H1 (cell line): ENCODE results near the gene DUS1L. TPM values are rescaled to one million over a fixed set of nuclear protein-coding genes. Genes with fewer than 3 reads are reported as not detected.

ENCODE experiments used
- CTCF ChIA-PET: fragments of 300-600 bp; sonication (Branson Sonifier 250); formaldehyde crosslinking; loops from one replicate; lab custom pipeline; 2021; ENCODE audit not compliant: partially characterized antibody; lab: Charles Lee
- POLR2A ChIA-PET: fragments of 300-600 bp; sonication (Branson Sonifier 250); formaldehyde crosslinking; loops from one replicate; lab custom pipeline; 2021; ENCODE audit warnings: inconsistent platforms; ENCODE audit not compliant: partially characterized antibody; lab: Charles Lee
- DNase-seq, 2 experiments: peaks; one replicate each; pipeline versions ENCODE4 v3.0.0 to v3.0.0-alpha.2; 2010 to 2022; ENCODE audit warnings: low spot score in 2 of 2, low read depth in 1 of 2, mixed read lengths in 1 of 2
- FAIRE-seq: peaks from 2 replicates; lab custom pipeline; 2011; peaks lifted over from hg19 to GRCh38; lab: Jason Lieb, UNC
- H2AFZ ChIP-seq: 2 replicates; pipeline ENCODE4 v1.8.1; 2012; ENCODE audit warnings: low read length, inconsistent platforms
- H2AK5ac ChIP-seq: 2 replicates; pipeline ENCODE4 v1.6.1; 2013; ENCODE audit warnings: low read depth, low read length
- H2BK120ac ChIP-seq: replicated peaks from 2 replicates; pipeline ENCODE3; 2013; ENCODE audit warnings: low read depth, low read length, inconsistent platforms
- H2BK12ac ChIP-seq: 2 replicates; pipeline ENCODE4 v1.6.1; 2013; ENCODE audit warnings: low read depth, low read length
- H2BK15ac ChIP-seq: 2 replicates; pipeline ENCODE4 v1.6.1; 2013; ENCODE audit warnings: low read length
- H2BK20ac ChIP-seq: 2 replicates; pipeline ENCODE4 v1.6.1; 2013; ENCODE audit warnings: low read length
- H2BK5ac ChIP-seq: 2 replicates; pipeline ENCODE4 v1.6.1; 2013; ENCODE audit warnings: low read depth, low read length
- H3K14ac ChIP-seq: 2 replicates; pipeline ENCODE4 v1.6.1; 2013; ENCODE audit warnings: inconsistent platforms; ENCODE audit not compliant: insufficient read length
- H3K18ac ChIP-seq: 2 replicates; pipeline ENCODE4 v1.6.1; 2013; ENCODE audit warnings: low read length; ENCODE audit errors: extremely low read depth
- H3K23ac ChIP-seq: 2 replicates; pipeline ENCODE4 v1.6.1; 2013; ENCODE audit warnings: inconsistent platforms; ENCODE audit not compliant: insufficient read length
- H3K23me2 ChIP-seq: 2 replicates; pipeline ENCODE4 v1.6.1; 2013; ENCODE audit warnings: low read depth, low read length
- H3K27ac ChIP-seq: 2 replicates; pipeline ENCODE4 v1.6.1; 2011; ENCODE audit warnings: low read depth, low read length, inconsistent platforms
- H3K27me3 ChIP-seq, 4 experiments: replicated peaks in 1 of 4; 1 replicate in 1 of 4; 2 replicates in 3 of 4; pipeline versions ENCODE4 v1.6.1 to v1.8.1; 2011 to 2013; ENCODE audit warnings: low read length in 3 of 4, mild to moderate bottlenecking in 3 of 4, inconsistent platforms in 2 of 4, mixed read lengths in 2 of 4, moderate library complexity in 1 of 4; ENCODE audit not compliant: control insufficient read depth in 3 of 4, insufficient read depth in 3 of 4; ENCODE audit errors: extremely low read depth in 1 of 4
- H3K36me3 ChIP-seq, 4 experiments: 2 replicates each; pipeline versions ENCODE4 v1.6.1 to v1.8.1; 2011 to 2013; ENCODE audit warnings: mild to moderate bottlenecking in 4 of 4, low read length in 3 of 4, moderate library complexity in 2 of 4, control low read depth in 1 of 4, inconsistent platforms in 1 of 4; ENCODE audit not compliant: insufficient read depth in 4 of 4, control insufficient read depth in 2 of 4
- H3K4ac ChIP-seq: replicated peaks from 2 replicates; pipeline ENCODE3; 2013; ENCODE audit warnings: low read length, low read depth, mixed read lengths, inconsistent platforms; ENCODE audit not compliant: insufficient read length
- H3K4me1 ChIP-seq, 4 experiments: replicated peaks in 1 of 4; 1 replicate in 1 of 4; 2 replicates in 3 of 4; pipeline versions ENCODE4 v1.6.1 to v1.8.1; 2011 to 2013; ENCODE audit warnings: low read length in 3 of 4, inconsistent platforms in 2 of 4, mixed read lengths in 1 of 4; ENCODE audit not compliant: insufficient read depth in 4 of 4, control insufficient read depth in 3 of 4
- H3K4me2 ChIP-seq, 2 experiments: 2 replicates each; pipeline versions ENCODE4 v1.6.1 to v1.8.1; 2011 to 2013; ENCODE audit warnings: low read depth in 2 of 2, low read length in 2 of 2, control low read depth in 1 of 2, inconsistent platforms in 1 of 2, mild to moderate bottlenecking in 1 of 2; ENCODE audit not compliant: insufficient read depth in 1 of 2
- H3K4me3 ChIP-seq, 4 experiments: fragments of 200-600, 300-600 bp in 1 of 4; sonication (generic), shearing (Covaris generic), sonication (Bioruptor Twin) in 1 of 4; 2 replicates each; pipeline versions ENCODE4 v1.5.1 to v1.8.1; 2011 to 2016; ENCODE audit warnings: low read length in 4 of 4, low read depth in 3 of 4, control low read depth in 2 of 4, inconsistent platforms in 2 of 4, mild to moderate bottlenecking in 2 of 4, mixed read lengths in 1 of 4, moderate library complexity in 1 of 4; ENCODE audit not compliant: insufficient read depth in 2 of 4; ENCODE audit errors: extremely low read depth in 1 of 4
- H3K56ac ChIP-seq: replicated peaks from 2 replicates; pipeline ENCODE3; 2013; ENCODE audit warnings: low read depth, mild to moderate bottlenecking, mixed read lengths, low read length, inconsistent platforms; ENCODE audit not compliant: insufficient read length
- H3K79me1 ChIP-seq: 2 replicates; pipeline ENCODE4 v1.6.1; 2013; ENCODE audit warnings: low read depth, low read length, control low read depth
- H3K79me2 ChIP-seq, 2 experiments: 2 replicates each; pipeline versions ENCODE4 v1.6.1 to v1.8.1; 2012 to 2013; ENCODE audit warnings: low read length in 2 of 2, mild to moderate bottlenecking in 2 of 2, inconsistent platforms in 1 of 2; ENCODE audit not compliant: insufficient read depth in 2 of 2, control insufficient read depth in 1 of 2
- H3K9ac ChIP-seq, 4 experiments: replicated peaks in 1 of 4; 1 replicate in 1 of 4; 2 replicates in 3 of 4; pipeline versions ENCODE4 v1.6.1 to v1.8.1; 2011 to 2013; ENCODE audit warnings: low read depth in 3 of 4, low read length in 3 of 4, control low read depth in 2 of 4, mild to moderate bottlenecking in 2 of 4, moderate library complexity in 2 of 4, inconsistent platforms in 1 of 4; ENCODE audit errors: extremely low read depth in 1 of 4
- H3K9me3 ChIP-seq, 2 experiments: 2 replicates each; pipeline versions ENCODE4 v1.6.1 to v1.8.1; 2012 to 2013; ENCODE audit warnings: mild to moderate bottlenecking in 2 of 2, moderate library complexity in 2 of 2, control low read depth in 1 of 2, inconsistent platforms in 1 of 2, low read depth in 1 of 2, low read length in 1 of 2, mixed read lengths in 1 of 2; ENCODE audit not compliant: insufficient read depth in 2 of 2
- H4K20me1 ChIP-seq, 2 experiments: replicated peaks in 1 of 2; 2 replicates each; pipeline versions ENCODE3 to v1.8.1; 2011 to 2013; ENCODE audit warnings: inconsistent platforms in 2 of 2, low read length in 2 of 2, mild to moderate bottlenecking in 1 of 2; ENCODE audit not compliant: insufficient read depth in 2 of 2, control insufficient read depth in 1 of 2
- H4K5ac ChIP-seq: 2 replicates; pipeline ENCODE4 v1.6.1; 2013; ENCODE audit warnings: low read length, low read depth, mixed read lengths, inconsistent platforms; ENCODE audit not compliant: insufficient read length
- H4K8ac ChIP-seq: 2 replicates; pipeline ENCODE4 v1.8.0; 2013; ENCODE audit warnings: mild to moderate bottlenecking, moderate library complexity, low read length, inconsistent platforms; ENCODE audit not compliant: insufficient read depth; ENCODE audit errors: extremely low read depth
- H4K91ac ChIP-seq: replicated peaks from 2 replicates; pipeline ENCODE3; 2013; ENCODE audit warnings: low read length, mixed read lengths, inconsistent platforms; ENCODE audit not compliant: insufficient read length
- BRCA1 ChIP-seq: IDR thresholded peaks from 2 replicates; pipeline ENCODE4 v1.6.1; 2012; ENCODE audit warnings: low read depth, low read length, improper control_type of control experiment
- CBX5 ChIP-seq: fragments of 300-800, 300-1000 bp; sonication (generic); IDR thresholded peaks from 2 replicates; pipeline ENCODE4 v1.7.1; 2016; ENCODE audit warnings: antibody characterized with exemption, low read length, low read depth
- CHD1 ChIP-seq: IDR thresholded peaks from 2 replicates; pipeline ENCODE4 v1.6.1; 2012; ENCODE audit warnings: low read depth, low read length, improper control_type of control experiment
- GTF2F1 ChIP-seq: IDR thresholded peaks from 2 replicates; pipeline ENCODE4 v1.6.1; 2012; ENCODE audit warnings: low read depth, low read length, improper control_type of control experiment, borderline replicate concordance
- JUN ChIP-seq: IDR thresholded peaks from 2 replicates; pipeline ENCODE4 v1.6.1; 2011; ENCODE audit warnings: low read depth, mild to moderate bottlenecking, improper control_type of control experiment, low read length
- NRF1 ChIP-seq: IDR thresholded peaks from 2 replicates; pipeline ENCODE4 v1.6.1; 2011; ENCODE audit warnings: mild to moderate bottlenecking, low read depth, low read length, improper control_type of control experiment
- RXRA ChIP-seq: IDR thresholded peaks from 2 replicates; pipeline ENCODE4 v1.6.1; 2011; ENCODE audit warnings: low read depth, mild to moderate bottlenecking, low read length, moderate library complexity; ENCODE audit not compliant: insufficient read depth
- SP1 ChIP-seq: IDR thresholded peaks from 2 replicates; pipeline ENCODE4 v1.6.1; 2011; ENCODE audit warnings: low read depth, low read length
- ZNF274 ChIP-seq: IDR thresholded peaks from 2 replicates; pipeline ENCODE4 v1.7.0; 2012; ENCODE audit warnings: low read length, borderline replicate concordance; ENCODE audit errors: extremely low read depth
- WGBS, 2 experiments: shearing (Covaris generic) in 1 of 2; methylation state at CpG; one replicate each; pipeline versions ENCODE4 v1.1.6 to v1.1.7; 2013 to 2015; ENCODE audit warnings: low lambda C conversion rate in 2 of 2, mixed read lengths in 2 of 2, inconsistent platforms in 1 of 2, low coverage in 1 of 2, missing lambda C conversion rate in 1 of 2; ENCODE audit not compliant: insufficient replicate concordance in 2 of 2, insufficient coverage in 1 of 2, insufficient read length in 1 of 2; ENCODE audit errors: extremely low coverage in 1 of 2, missing lambda C conversion rate in 1 of 2; 5-methylcytosine and 5-hydroxymethylcytosine counted together
- polyA plus RNA-seq, 7 experiments: library from polyadenylated mRNA; depleted of rRNA in 3 of 7; stranded (reverse) in 5 of 7; unstranded in 2 of 7; fragments of >200 nt in 5 of 7; fragments of 200-250 nt in 2 of 7; gene quantifications; 1 replicate in 5 of 7; 2 replicates in 1 of 7; 4 replicates in 1 of 7; pipeline versions ENCODE4 v1.2.1 to v1.2.3, GENCODE V29; 2011 to 2013; ENCODE audit warnings: missing spikeins in 2 of 7, mixed read lengths in 2 of 7
- total RNA-seq: library from RNA; stranded (reverse); fragmentation: NEBNext Ultra II Directional; extraction: Animal tissue kit (Norgen Biotek cat#: 25700); gene quantifications from 2 replicates; pipeline ENCODE4 v1.2.1, GENCODE V29; 2021

DUS1L gene
- total and polyA plus RNA-seq, 2 of the 8 experiments (the other 6 are each of a cell fraction or from before 2014, with no cell fraction given): 34.5 to 69.1 TPM

DNA sequence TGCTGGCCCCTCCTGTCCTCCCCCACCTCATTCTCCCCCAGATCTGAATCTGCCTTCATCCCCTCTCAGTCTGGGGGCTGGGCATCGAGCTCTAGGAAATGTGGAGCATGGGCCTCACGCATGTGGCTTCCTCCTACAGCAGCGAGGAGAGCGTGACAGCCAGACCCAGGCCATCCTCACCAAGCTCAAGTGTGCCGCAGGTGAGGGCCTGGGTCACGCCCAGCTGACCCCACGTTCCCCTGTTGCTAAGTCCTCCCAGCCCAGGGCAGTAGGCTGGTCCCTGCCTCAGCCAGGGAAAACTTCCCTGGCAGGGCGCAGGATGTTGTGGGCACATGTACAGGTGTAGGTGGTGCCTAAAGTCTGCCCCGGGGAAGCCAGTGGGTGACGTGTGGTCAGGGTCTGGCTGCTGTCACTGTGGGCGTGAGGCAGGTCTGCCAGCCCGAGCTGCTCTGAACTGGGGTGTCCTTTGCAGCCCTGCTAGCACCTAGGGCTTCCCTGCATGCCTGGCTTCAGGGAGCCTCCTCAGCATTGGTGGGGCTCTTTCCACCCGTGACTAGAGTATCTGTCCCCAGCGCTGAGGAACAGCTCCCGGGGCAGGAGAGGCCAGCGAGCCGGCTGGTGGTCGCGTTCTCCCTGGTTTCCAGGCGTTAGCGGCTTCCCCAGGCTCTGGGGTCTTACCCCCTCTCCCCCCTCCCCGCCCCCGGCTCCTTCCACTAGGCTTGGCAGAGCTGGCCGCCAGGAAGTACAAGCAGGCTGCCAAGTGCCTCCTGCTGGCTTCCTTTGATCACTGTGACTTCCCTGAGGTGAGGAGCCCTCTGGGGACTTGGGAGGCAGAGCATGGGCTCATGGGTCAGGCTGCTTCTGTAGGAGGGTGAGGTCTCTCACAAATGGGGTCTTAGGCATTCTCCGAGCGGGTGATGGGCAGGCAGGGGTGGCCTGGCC is 10.3 kb downstream of the DUS1L start:
- no peak overlapping the region for H3K4me2 ChIP-seq
- H3K79me1 ChIP-seq: peaks cover 6% of the 10 kb centered on the region; the same call in 1 of the 2 replicates
- H3K36me3 ChIP-seq: peaks cover 10 to 29% (median 22%) of the 10 kb centered on the region in 4 experiments
- H3K4ac ChIP-seq: no peak overlapping the region
- no peak overlapping the region for H4K91ac ChIP-seq
- no peak overlapping the region for H3K18ac ChIP-seq
- H3K9ac ChIP-seq: peak overlapping the region in 1 of 4 experiments; percentile 37; a peak in 2 of 7 replicates
- H3K79me2 ChIP-seq: peaks cover 0 to 12% of the 10 kb centered on the region in 2 experiments; a peak in 1 of 4 replicates
- peaks cover 6% of the 10 kb centered on the region; the same call in 1 of the 2 replicates for H3K23me2 ChIP-seq
- H3K4me1 ChIP-seq: peaks cover 0 to 11% (median 6%) of the 10 kb centered on the region in 4 experiments; a peak in 5 of 7 replicates
- no peak overlapping the region for H2BK15ac ChIP-seq
- no peak overlapping the region for H3K14ac ChIP-seq
- H3K9me3 ChIP-seq: no peaks in the 10 kb centered on the region
- H2BK5ac ChIP-seq: no peak overlapping the region
- no peak overlapping the region for H2BK120ac ChIP-seq
- no peak for FAIRE-seq
- no peak overlapping the region for H3K4me3 ChIP-seq
- peaks cover 4 to 21% of the 10 kb centered on the region in 2 experiments for H4K20me1 ChIP-seq
- H3K27ac ChIP-seq: no peak overlapping the region
- no peak overlapping the region for H2AK5ac ChIP-seq
- H2BK20ac ChIP-seq: no peak overlapping the region
- no peak overlapping the region for H2AFZ ChIP-seq
- H2BK12ac ChIP-seq: no peak overlapping the region
- H3K27me3 ChIP-seq: no peaks in the 10 kb centered on the region; a peak in 1 of 7 replicates
- no peak overlapping the region for H3K56ac ChIP-seq
- ChIA-PET CTCF (interaction anchor here (1.0 to 5.4 kb wide), 4 partner anchors 10 to 100 kb away, joined by 3 to 40 read pairs (median 6); partner anchors contain the start of genes DUS1L and RAC3), POLR2A (interaction anchor here (0.6 to 13.2 kb wide), 16 partner anchors 9 to 53 kb away, joined by 3 to 161 read pairs (median 6); partner anchors contain the start of genes DUS1L and RAC3)
- no peak for DNase-seq
- no peak overlapping the region for H4K5ac ChIP-seq
- no peak overlapping the region for H3K23ac ChIP-seq
- H4K8ac ChIP-seq: peak overlapping the region; percentile 5; the same call in 1 of the 2 replicates
- 86% methylated on average over 15 of the region's 26 CpGs; no CpG with 5 or more reads in 1 of the 2 experiments for WGBS, 2 experiments
- no peak for TF ChIP-seq CBX5
- no peak for TF ChIP-seq GTF2F1
- TF ChIP-seq ZNF274: no peak
- no peak for TF ChIP-seq BRCA1
- TF ChIP-seq SP1: no peak
- no peak for TF ChIP-seq CHD1
- TF ChIP-seq RXRA: no peak
- no peak for TF ChIP-seq JUN
- TF ChIP-seq NRF1: no peak
